Neutrophil (primary cell): Measurements from ENCODE around the gene NOX5.

Source experiments
- H3K27ac ChIP-seq: fragments of 200-600 bp; sonication (generic); 2 replicates; pipeline ENCODE4 v1.5.1; 2016; ENCODE audit warnings: mild to moderate bottlenecking, moderate library complexity
- H3K27me3 ChIP-seq: fragments of 200-600 bp; sonication (generic); 2 replicates; pipeline ENCODE4 v1.6.0; 2016; ENCODE audit warnings: mild to moderate bottlenecking
- H3K36me3 ChIP-seq: fragments of 200-600 bp; sonication (generic); 2 replicates; pipeline ENCODE4 v1.5.1; 2017
- H3K4me1 ChIP-seq, 2 experiments: fragments of 200-600 bp in 1 of 2; sonication (generic) in 1 of 2; 1 replicate in 1 of 2; 2 replicates in 1 of 2; pipeline versions ENCODE4 v1.5.1 to v1.6.1; 2013 to 2016; ENCODE audit warnings: low read depth in 1 of 2, low read length in 1 of 2, mild to moderate bottlenecking in 1 of 2, moderate library complexity in 1 of 2; ENCODE audit not compliant: control insufficient read depth in 1 of 2, insufficient read depth in 1 of 2
- H3K4me3 ChIP-seq, 2 experiments: fragments of 200-600 bp in 1 of 2; sonication (generic) in 1 of 2; 1 replicate in 1 of 2; 2 replicates in 1 of 2; pipeline ENCODE4 v1.5.1; 2013 to 2016; ENCODE audit warnings: low read depth in 1 of 2, low read length in 1 of 2, mild to moderate bottlenecking in 1 of 2, moderate library complexity in 1 of 2
- H3K9me3 ChIP-seq: fragments of 200-600 bp; sonication (generic); 2 replicates; pipeline ENCODE4 v1.5.1; 2016
- CTCF ChIP-seq: fragments of 200-600 bp; sonication (generic); IDR thresholded peaks from 2 replicates; pipeline ENCODE4 v1.5.1; 2016; ENCODE audit warnings: antibody characterized with exemption

NOX5 gene

GRCh38 chr15:68984586-68984985 is 29.9 kb upstream of the NOX5 start:
- no peaks in the 10 kb centered on the region for H3K9me3 ChIP-seq
- H3K4me3 ChIP-seq = no peak overlapping the region
- H3K27me3 ChIP-seq = peaks cover 8% of the 10 kb centered on the region
- no peaks in the 10 kb centered on the region for H3K36me3 ChIP-seq
- H3K4me1 ChIP-seq = no peaks in the 10 kb centered on the region
- TF ChIP-seq CTCF = no peak
- no peak overlapping the region for H3K27ac ChIP-seq

- no peaks in the 10 kb centered on the region for H3K36me3 ChIP-seq
- no peaks in the 10 kb centered on the region for H3K4me1 ChIP-seq
- no peaks in the 10 kb centered on the region for H3K9me3 ChIP-seq
- peaks cover 8% of the 10 kb centered on the region for H3K27me3 ChIP-seq
- H3K4me3 ChIP-seq = no peak overlapping the region
- H3K27ac ChIP-seq = no peak overlapping the region
- TF ChIP-seq CTCF = no peak
Observed at GRCh38 chr15:68985361-68985891, 29.1 kb upstream of the NOX5 start.

GRCh38 chr15:68986322-68986721 is 28.2 kb upstream of the NOX5 start:
- no peak for TF ChIP-seq CTCF
- H3K27me3 ChIP-seq = peaks cover 4% of the 10 kb centered on the region
- no peak overlapping the region for H3K4me3 ChIP-seq
- no peaks in the 10 kb centered on the region for H3K4me1 ChIP-seq
- no peak overlapping the region for H3K27ac ChIP-seq
- H3K36me3 ChIP-seq = no peaks in the 10 kb centered on the region
- H3K9me3 ChIP-seq = no peaks in the 10 kb centered on the region

GRCh38 chr15:68987120-68987519 is 27.4 kb upstream of the NOX5 start:
- Histone ChIP-seq H3K36me3 (no peaks in the 10 kb centered on the region), H3K27me3 (peaks cover 4% of the 10 kb centered on the region), H3K27ac (no peak overlapping the region), H3K4me1 (no peaks in the 10 kb centered on the region), H3K9me3 (no peaks in the 10 kb centered on the region), H3K4me3 (no peak overlapping the region)
- TF ChIP-seq CTCF = no peak

GRCh38 chr15:68987676-68988075 is 26.8 kb upstream of the NOX5 start:
- no peak for TF ChIP-seq CTCF
- Histone ChIP-seq H3K36me3 (no peaks in the 10 kb centered on the region), H3K27ac (no peak overlapping the region), H3K4me1 (no peaks in the 10 kb centered on the region), H3K9me3 (no peaks in the 10 kb centered on the region), H3K27me3 (peaks cover 4% of the 10 kb centered on the region), H3K4me3 (no peak overlapping the region)
